Activated CD8-positive, alpha-beta memory T cell treated with anti-CD3 and anti-CD28 coated beads, Interleukin-2, amount 50 U/mL, for 1 hour (primary cell): ENCODE measurements around the gene CASKIN1.

Experiments
- DNase-seq: peaks from one replicate; pipeline ENCODE4 v3.0.0-alpha.2; 2020; ENCODE audit errors: extremely low read depth

Gene CASKIN1

DNA sequence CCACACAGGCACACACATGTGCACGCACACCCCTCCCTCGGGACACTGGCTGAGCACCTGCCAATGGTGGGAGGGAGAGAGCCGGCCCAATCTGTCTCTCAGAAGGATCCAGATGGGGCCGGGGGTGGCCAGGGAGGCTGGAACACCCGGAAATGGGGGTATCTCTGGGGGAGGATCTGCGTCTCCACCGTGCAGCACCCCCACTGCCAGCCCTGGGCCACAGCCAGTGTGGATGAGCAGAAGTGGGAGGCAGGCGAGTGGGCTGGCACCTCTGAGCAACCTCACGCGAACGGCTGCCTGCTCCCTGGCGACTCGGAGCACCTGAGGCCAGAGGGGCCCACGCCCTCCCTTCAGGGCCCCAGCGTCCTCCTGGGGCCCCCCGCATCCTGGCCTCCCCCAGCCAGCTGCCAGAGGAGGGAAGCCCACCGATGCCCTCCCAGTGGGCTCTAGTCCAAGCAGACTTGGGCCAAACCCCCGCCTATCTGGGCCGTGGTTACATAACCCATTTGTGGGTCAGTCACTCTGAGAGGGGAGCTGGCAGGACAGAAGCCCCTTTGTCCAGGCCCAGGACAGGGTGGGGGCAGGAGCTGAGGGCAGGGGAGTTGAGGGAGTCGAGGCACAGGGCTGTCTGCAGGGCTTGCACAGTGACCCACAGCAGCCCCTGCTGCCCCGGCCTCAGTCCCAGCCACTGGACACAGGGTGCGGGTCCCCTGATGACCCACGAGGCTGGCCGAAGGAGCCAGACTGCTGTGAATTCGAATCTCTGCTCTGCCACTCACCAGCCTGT is 5.6 kb downstream of the CASKIN1 start:
- no peak for DNase-seq

DNA sequence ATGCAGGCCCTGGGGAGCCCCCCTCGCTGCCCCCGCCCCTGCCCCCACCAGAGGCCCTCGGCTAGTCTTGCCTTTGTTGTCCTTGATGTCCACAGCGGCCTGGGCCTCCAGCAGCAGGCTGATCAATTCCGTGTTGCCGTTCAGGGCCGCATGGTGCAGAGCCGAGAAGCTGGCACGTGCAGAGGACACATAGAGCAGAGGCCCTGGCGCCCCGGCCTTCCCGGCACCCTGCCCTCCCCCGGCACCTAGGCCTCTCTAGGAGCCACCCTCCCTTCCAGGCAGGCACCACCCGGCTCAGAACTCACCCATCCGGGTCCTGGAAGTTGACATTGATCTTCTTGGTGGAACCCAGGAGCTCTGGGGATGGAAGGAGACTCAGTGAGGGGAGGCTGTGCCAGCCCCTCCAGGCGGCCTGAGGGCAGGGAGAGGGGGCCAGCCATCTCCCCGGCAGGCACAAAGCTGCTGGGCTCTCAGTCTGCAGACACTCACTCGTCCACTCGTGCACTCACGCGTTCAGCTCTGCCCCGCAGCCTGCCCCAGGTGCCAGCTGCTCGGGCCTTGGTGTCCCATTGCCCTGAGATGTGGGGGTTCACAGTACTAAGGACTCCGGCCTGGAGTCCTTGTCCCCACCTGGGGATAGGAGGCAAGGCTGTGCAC is 6.3 kb downstream of the CASKIN1 start:
- no peak for DNase-seq

- no peak for DNase-seq
Observed at GRCh38 chr16:2189252-2189893, 7.0 kb downstream of the CASKIN1 start.

GRCh38 chr16:2188395-2188794 is 8.0 kb downstream of the CASKIN1 start:
- no peak for DNase-seq

- DNase-seq = no peak
Observed at GRCh38 chr16:2187212-2187611, 9.2 kb downstream of the CASKIN1 start.

DNA sequence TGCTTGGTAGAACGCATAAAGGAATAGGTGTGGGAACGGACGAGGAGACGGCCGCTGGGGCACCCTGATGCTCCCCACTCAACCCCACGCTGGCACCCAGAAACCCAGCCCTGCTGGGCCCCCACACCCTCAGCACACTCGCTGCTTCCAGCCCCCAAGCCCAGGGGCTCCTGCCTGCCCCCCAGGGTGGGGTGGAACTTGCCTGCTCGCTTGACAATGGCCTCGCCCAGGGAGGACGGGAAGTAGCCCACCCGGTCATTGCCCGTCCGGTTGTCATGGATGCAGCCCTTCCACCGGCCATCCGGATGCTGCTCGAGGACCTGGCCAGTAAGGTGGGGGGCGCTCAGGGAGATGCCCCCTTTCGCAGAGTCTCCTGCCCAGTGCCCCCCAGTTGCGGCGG is 9.9 kb downstream of the CASKIN1 start:
- DNase-seq = no peak

GRCh38 chr16:2186064-2186463 is 10.3 kb downstream of the CASKIN1 start:
- DNase-seq = no peak

- no peak for DNase-seq
Observed at GRCh38 chr16:2184962-2185361, 11.4 kb downstream of the CASKIN1 start.

DNA sequence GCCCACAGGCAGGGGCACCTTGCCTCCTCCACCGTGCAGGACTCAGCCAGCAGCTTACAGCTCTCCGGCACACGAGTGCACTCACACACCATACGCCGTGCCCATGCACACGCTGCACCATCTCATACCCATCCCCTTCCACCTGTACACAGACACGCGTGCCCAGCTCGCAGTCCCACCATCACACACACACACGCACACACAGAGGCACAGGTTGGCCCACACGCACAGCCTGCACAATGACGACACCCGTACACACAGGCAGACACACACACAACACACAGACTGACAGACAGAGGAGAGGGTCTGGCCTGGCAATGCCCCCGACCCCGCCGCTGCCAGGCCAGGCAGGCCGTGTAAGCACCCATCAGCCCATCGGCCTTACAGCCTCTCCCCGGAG is 12.1 kb downstream of the CASKIN1 start:
- DNase-seq = no peak

GRCh38 chr16:2183671-2184070 is 12.7 kb downstream of the CASKIN1 start:
- no peak for DNase-seq

DNA sequence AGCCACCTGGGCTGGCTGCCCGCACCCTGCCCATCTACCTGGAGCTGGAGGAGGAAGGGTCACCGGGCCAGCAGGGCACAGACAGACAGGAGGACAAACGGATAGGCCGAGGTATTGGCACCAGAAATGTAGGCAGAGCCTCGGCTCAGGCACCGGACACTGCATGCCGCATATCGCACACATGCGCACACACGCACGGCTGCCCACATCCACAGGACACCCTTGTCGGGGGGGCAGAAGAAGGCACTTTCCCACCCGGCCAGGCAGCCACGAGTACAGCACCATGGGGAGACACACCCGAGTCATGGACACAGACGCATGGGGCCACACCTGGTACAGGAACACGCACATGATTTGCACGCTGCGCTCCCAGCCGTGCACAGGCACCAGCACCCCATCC is 14.5 kb downstream of the CASKIN1 start:
- DNase-seq = no peak

DNA sequence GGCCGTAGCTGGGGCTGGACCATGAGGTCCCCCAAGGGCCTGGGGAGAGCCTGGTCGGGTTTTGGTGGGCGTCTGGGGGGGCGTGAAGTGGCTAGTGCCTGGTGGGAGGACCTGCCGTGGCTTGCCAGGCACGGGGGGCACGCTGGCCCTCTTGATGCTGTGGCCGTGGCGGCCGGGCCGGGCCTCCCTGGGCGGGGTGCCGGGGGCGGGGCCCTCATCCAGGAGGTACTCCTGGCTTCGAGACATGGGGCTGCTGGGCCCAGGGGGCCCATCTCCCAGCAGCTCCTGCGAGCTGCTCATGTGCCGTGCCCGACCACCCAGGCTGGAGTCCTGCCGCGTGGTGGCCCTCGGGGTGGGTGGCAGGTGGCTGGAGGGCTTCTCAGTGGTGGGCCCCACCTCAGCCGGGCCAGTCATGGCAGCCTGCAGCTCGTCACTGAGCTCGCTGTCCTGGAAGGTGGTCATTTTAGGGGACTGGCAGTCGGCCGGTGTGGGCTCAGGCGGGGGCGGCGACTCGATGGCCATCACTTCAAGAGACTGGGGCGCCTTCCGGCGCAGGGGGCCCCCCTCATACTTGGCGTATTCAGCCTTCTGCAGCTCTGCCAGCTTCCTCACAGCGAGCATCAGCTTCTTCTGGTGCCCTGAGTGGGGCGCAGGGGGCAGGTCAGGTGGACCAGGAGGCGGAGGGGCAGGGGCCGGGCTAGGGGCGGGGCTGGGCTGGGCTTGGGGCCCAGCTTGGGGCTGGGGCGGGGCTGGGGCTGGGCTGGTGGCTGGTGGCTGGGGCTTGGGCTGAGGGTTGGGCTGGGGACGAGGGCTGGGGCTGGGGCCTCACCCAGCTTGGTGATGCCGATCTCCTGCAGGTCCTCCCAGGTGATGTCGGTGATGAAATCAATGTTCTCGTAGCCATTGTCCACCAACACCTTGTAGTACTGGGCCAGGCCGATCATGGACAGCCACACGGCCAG is 15.2 kb downstream of the CASKIN1 start:
- no peak for DNase-seq

- DNase-seq = no peak
Observed at GRCh38 chr16:2180461-2180860, 15.9 kb downstream of the CASKIN1 start.

DNA sequence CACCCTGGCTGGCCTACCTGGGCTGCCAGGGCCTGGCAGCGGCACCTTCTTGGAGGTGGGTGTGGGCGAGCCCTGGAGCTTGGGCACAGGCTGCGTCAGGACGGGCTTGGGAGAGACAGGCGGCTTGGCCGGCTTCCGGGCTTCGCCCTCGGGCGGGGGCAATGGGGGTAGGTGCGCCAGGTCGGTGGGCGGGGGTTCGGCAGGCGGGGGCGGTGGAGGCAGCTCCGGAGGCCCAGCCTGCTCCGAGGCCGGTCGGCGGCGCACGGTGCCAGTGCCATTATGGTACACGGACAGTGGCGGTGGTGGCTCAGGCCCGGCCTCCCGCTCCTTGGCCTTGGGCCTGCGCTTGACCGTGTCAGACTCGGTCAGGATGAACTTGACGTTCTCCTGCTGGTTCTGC is 16.8 kb downstream of the CASKIN1 start:
- DNase-seq = no peak

DNA sequence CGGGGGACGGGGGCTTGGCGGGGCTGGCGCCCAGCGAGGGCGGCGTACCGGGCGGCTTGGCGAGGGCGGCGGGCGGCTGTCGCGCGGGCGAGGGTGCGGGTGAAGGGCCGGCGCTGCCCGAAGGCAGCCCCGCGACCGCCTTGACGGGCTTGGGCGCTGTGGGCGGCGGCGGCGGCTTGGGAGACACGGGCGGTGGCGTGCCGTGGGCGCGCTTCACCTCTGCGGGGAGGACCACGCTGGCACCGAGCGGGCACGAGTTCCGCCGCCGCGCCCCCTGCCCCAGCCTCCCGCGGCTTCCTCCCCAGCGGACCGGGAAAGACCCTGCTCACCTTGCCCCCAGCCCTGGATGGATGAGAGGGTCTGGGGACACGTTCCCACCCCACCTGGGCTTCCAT is 17.3 kb downstream of the CASKIN1 start:
- no peak for DNase-seq

GRCh38 chr16:2178321-2179106 is 17.9 kb downstream of the CASKIN1 start:
- DNase-seq = no peak

DNA sequence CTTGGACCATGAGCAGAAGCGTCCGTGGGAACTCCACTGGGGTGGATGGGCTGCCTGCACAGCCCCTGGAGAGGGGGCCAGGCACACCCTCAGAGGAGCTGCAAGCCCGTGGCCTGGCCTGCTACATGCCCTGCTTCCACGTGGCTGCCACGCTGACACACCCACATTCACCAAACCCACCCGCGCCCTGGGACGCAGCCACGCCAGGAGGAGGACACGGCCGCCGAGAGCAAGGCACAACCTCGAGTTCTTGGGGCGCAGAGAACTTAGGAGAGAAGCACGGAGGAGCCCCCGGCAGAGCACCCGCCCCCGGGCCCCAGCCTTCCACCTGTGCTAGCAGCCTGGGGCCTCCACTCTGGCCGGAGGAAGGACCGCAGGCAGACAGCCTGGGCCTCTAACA is 18.8 kb downstream of the CASKIN1 start:
- no peak for DNase-seq

DNA sequence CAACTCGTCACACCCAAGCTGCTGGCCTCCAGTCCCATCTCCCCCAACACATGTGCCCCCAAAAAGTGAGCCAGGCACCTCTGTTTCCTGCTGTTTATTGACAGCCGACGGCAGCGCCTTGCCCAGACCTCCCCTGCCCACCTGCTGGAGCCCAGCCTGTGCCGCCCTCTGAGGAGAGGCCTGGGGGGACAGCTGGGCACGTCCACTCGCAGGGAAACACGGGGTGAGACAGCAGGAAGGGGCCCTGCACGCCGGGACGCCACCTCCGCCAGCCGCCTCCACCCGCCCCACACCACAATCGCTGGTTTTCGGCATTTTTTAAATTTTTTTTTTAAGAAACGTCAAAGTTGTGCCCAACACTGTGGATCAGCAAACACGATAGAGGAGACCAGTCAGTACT is 19.3 kb downstream of the CASKIN1 start:
- no peak for DNase-seq

- no peak for DNase-seq
Observed at GRCh38 chr16:2176047-2176446, 20.4 kb downstream of the CASKIN1 start.

DNA sequence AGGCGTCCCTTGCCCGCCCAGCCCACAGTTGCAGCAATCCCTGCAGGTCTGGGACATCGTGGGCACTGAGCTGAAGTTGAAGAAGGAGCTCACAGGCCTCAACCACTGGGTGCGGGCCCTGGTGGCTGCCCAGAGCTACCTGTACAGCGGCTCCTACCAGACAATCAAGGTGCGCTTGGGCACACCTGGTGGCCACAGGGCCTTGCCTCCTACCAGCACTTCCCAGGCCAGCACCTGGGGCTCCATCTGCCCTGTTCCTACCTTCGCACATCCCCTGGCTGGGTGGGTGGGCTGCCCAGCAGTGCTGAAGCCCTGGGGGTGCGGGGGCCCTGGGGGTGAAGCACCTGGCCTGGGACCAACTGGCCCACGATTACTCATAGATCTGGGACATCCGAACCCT is 21.0 kb downstream of the CASKIN1 start:
- DNase-seq = no peak
